ENCODE results near the gene FBXW8.

DNA sequence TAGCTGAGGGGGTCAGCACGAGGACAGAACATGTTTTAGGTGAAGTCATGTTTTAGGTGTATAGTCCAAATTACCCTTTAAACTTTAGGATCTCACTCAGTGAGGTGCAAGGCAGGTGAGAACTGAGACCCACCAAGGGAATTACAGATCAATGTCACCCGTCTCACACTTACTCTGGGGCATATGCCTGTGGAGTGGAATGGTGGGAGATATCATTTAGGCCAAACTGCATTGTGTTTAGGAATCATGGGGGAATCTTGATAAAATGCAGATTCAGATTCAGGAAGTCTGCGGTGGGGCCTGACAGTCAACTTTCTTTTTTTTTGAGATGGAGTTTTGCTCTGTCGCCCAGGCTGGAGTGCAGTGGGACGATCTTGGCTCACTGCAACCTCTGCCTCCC lies 17.8 kb downstream of the FBXW8 start:
- TF ChIP-seq, protein P1, sequence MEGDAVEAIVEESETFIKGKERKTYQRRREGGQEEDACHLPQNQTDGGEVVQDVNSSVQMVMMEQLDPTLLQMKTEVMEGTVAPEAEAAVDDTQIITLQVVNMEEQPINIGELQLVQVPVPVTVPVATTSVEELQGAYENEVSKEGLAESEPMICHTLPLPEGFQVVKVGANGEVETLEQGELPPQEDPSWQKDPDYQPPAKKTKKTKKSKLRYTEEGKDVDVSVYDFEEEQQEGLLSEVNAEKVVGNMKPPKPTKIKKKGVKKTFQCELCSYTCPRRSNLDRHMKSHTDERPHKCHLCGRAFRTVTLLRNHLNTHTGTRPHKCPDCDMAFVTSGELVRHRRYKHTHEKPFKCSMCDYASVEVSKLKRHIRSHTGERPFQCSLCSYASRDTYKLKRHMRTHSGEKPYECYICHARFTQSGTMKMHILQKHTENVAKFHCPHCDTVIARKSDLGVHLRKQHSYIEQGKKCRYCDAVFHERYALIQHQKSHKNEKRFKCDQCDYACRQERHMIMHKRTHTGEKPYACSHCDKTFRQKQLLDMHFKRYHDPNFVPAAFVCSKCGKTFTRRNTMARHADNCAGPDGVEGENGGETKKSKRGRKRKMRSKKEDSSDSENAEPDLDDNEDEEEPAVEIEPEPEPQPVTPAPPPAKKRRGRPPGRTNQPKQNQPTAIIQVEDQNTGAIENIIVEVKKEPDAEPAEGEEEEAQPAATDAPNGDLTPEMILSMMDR (IDR thresholded peaks at IDR 0.05) = no peak
- TF ChIP-seq EZH2 (IDR thresholded peaks at IDR 0.05; ENCODE audit: borderline replicate concordance, insufficient read depth, low read depth, low read length, poor library complexity, severe bottlenecking) = no peak
